BE2C (cell line): ENCODE data around the gene CLSTN2.

Source experiments
- DNase-seq: peaks from one replicate; pipeline ENCODE4 v3.0.0-alpha.2; 2020
- H3K27me3 ChIP-seq: fragments of 250-450 bp; sonication (Bioruptor Pico); 2 replicates; pipeline ENCODE4 v1.5.1; 2020; ENCODE audit warnings: mild to moderate bottlenecking
- H3K36me3 ChIP-seq: fragments of 250-450 bp; sonication (Bioruptor Pico); 2 replicates; pipeline ENCODE4 v1.5.1; 2020; ENCODE audit warnings: mild to moderate bottlenecking
- H3K4me1 ChIP-seq: fragments of 250-450 bp; sonication (Bioruptor Pico); 2 replicates; pipeline ENCODE4 v1.5.1; 2020
- H3K4me3 ChIP-seq: 2 replicates; pipeline ENCODE4 v1.5.1; 2011; ENCODE audit warnings: low read depth, low read length
- H3K9me3 ChIP-seq: fragments of 250-450 bp; sonication (Bioruptor Pico); 2 replicates; pipeline ENCODE4 v1.5.1; 2020
- TF ChIP-seq, protein P1 (sequence below): IDR thresholded peaks from 2 replicates; pipeline ENCODE4 v1.5.1; 2012; ENCODE audit warnings: mild to moderate bottlenecking, low read depth, low read length

The CLSTN2 gene

DNA sequence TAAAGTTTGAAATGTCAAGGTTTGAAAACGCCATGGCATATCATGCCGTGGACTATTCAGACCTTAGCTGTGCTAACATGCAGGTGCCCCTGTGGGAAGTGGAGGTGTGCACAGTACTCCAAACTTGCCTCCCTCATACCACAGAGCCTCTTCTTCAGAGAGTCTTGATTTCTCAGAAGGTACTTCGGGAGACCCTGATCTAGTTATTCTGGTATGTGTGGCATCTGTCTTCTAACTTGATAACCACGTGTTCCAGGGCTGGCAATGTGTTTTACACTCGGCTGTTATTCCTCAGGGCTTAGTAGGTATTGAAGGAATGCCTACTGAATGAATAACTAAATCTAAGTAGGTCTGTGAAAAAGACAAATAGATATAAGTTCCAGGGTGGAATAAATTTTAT lies 309.9 kb downstream of the CLSTN2 start:
- Histone ChIP-seq H3K4me3 (no peak overlapping the region), H3K9me3 (no peaks in the 10 kb centered on the region), H3K4me1 (no peaks in the 10 kb centered on the region; the same call in 1 of the 2 replicates), H3K27me3 (no peaks in the 10 kb centered on the region), H3K36me3 (no peaks in the 10 kb centered on the region)
- no peak for DNase-seq
- TF ChIP-seq, protein P1, sequence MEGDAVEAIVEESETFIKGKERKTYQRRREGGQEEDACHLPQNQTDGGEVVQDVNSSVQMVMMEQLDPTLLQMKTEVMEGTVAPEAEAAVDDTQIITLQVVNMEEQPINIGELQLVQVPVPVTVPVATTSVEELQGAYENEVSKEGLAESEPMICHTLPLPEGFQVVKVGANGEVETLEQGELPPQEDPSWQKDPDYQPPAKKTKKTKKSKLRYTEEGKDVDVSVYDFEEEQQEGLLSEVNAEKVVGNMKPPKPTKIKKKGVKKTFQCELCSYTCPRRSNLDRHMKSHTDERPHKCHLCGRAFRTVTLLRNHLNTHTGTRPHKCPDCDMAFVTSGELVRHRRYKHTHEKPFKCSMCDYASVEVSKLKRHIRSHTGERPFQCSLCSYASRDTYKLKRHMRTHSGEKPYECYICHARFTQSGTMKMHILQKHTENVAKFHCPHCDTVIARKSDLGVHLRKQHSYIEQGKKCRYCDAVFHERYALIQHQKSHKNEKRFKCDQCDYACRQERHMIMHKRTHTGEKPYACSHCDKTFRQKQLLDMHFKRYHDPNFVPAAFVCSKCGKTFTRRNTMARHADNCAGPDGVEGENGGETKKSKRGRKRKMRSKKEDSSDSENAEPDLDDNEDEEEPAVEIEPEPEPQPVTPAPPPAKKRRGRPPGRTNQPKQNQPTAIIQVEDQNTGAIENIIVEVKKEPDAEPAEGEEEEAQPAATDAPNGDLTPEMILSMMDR: no peak

DNA sequence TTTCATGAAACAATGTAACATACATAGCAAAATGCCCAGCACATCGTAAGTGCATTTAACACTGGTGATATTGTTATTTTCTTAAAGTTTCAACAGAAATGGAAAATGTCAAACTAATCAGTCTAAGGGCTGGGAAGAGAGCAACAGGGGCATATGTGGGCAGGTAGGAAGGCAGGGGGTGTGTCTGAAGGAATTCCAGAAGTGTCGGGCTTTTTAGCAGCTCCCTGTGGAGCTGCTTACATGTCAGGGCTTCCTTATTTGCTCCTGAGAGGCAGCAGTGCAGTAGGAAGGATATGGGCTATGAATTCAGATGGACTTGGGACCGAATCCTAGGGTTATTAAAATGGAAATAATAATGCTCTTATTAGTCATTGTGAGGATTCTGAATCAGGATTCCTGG lies 311.6 kb downstream of the CLSTN2 start:
- H3K4me1 ChIP-seq: no peaks in the 10 kb centered on the region; the same call in 1 of the 2 replicates
- H3K4me3 ChIP-seq: no peak overlapping the region
- no peaks in the 10 kb centered on the region for H3K36me3 ChIP-seq
- TF ChIP-seq, protein P1: no peak
- no peaks in the 10 kb centered on the region for H3K27me3 ChIP-seq
- no peaks in the 10 kb centered on the region for H3K9me3 ChIP-seq
- DNase-seq: no peak

DNA sequence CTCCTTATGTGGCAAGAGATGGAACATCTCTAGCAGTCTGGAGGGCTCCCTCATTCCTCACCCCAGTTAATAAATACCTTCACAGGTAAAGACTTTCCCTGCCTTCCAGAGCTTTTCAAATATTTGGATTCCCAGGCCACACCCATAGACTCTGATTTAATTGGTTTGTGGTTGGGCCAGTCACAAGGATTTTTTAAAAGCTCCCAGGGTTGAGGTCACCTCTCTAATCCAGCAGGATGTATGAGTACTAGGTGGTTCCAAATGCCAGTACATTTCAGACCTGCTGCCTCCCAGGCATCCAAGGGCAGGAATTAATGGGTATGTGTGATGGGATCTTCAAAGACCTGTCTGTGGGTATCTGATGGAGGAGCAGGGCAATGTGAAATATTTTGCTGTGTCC lies 312.8 kb downstream of the CLSTN2 start:
- Histone ChIP-seq H3K36me3 (no peaks in the 10 kb centered on the region), H3K4me3 (no peak overlapping the region), H3K4me1 (no peaks in the 10 kb centered on the region; the same call in 1 of the 2 replicates), H3K9me3 (no peaks in the 10 kb centered on the region), H3K27me3 (no peaks in the 10 kb centered on the region)
- no peak for DNase-seq
- TF ChIP-seq, protein P1: no peak

DNA sequence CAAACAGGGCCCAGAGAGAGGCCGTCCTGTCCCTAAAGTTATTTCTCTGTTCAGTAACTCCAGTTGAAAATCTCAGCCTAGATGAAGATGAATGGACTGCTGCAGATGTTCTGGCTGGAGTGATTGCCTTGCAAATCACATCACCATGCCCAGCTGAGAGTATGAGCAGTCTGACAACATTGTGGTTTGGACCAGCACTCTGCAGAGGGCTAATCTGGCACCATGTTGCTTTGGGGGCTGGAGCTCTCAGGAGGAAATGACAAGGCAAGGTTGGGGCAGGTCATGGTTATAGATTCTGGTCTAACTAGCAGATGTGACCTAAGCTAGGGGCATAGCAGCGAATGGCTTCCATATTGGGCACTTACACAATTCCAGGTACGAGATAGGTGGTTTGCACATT lies 314.2 kb downstream of the CLSTN2 start:
- TF ChIP-seq, protein P1: no peak
- Histone ChIP-seq H3K9me3 (no peaks in the 10 kb centered on the region), H3K4me3 (no peak overlapping the region), H3K36me3 (no peaks in the 10 kb centered on the region), H3K27me3 (no peaks in the 10 kb centered on the region), H3K4me1 (no peaks in the 10 kb centered on the region)
- no peak for DNase-seq

DNA sequence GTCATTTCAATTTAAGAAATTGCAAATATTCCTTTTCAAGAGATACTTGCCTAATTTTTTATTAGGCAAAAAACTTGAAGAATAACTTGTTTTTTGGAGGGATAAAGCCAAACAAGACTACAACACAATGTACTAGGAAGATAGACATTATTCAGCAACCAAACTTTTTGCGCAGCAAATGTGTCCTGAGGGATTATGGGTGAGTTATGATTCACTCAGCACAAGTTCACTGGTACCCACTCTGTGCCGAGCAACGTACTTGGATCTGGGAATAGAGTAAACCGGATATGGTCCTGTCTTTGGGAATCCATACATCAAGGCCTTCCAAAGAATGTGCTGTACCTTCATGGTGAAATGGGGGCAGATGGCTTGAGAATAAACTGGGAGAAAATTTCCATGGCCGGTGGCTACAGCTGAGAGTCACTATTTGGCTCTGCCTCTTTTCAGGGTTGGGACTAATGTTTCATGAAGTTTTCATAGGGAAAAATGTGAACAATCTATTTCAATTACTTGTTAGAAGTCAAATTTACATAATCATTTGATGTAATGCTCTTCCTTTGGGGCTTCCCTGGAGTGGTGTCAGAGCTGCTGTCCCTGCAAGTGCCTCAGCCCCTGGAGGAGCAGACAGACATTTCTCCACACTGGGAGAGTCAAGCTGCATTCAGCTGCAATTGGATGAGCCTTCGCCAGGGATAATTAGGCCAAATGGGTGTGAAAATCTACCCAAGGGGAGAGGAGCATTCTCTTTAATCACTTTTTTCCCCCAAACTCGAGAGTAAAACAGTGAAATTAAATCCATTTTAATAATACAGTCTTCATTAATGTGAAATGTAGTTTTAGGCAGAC lies 315.2 kb downstream of the CLSTN2 start:
- H3K36me3 ChIP-seq: no peaks in the 10 kb centered on the region
- no peak for DNase-seq
- H3K27me3 ChIP-seq: no peaks in the 10 kb centered on the region
- no peak overlapping the region for H3K4me3 ChIP-seq
- TF ChIP-seq, protein P1: no peak
- no peaks in the 10 kb centered on the region; the same call in 1 of the 2 replicates for H3K9me3 ChIP-seq
- no peaks in the 10 kb centered on the region for H3K4me1 ChIP-seq

DNA sequence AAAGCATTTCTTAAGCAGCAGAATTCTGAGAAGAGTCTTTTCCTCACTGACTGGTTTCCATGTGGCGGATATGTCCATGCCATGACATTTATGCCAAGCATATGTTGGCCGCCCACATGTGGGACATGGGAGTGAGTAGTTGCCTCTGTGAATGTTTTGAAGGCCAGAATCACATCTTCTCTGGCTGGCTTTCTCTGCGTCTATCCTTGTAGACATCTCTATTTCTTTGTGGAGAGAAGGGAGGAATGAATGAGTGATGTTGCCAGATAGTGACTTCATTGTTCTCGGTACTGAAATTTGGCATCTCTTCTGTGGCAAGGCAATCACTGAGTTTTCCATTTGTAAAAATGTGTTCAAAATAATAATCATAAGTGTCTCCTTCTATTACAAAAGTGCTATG lies 316.0 kb downstream of the CLSTN2 start:
- Histone ChIP-seq H3K9me3 (no peaks in the 10 kb centered on the region; the same call in 1 of the 2 replicates), H3K4me1 (no peaks in the 10 kb centered on the region), H3K27me3 (no peaks in the 10 kb centered on the region), H3K36me3 (no peaks in the 10 kb centered on the region), H3K4me3 (no peak overlapping the region)
- TF ChIP-seq, protein P1: no peak
- no peak for DNase-seq
